Measurements from ENCODE around the gene ARHGAP29. TPM values are rescaled to one million over a fixed set of nuclear protein-coding genes. Genes with fewer than 3 reads are reported as not detected.

Gene ARHGAP29
- total RNA-seq, 1 experiment from 2014 or later = 197 TPM

- no peak for ATAC-seq
- CTCF ChIA-PET = interaction anchor here (0.6 to 1.0 kb wide), 2 partner anchors 100 to 210 kb away, joined by 3 to 4 read pairs; no protein-coding TSS in a partner anchor
- intact Hi-C loops (cut with micrococcal nuclease; ENCODE audit: unreplicated experiment) (loop anchor here (10.0 kb wide), 1 partner anchor 191 kb away; no protein-coding TSS in a partner anchor), in situ Hi-C loops (cut with HindIII; ENCODE audit: low pct_unique_long_range_greater_than_20kb, low sequenced_read_pairs) (no loop called here)
- POLR2A ChIA-PET = interaction anchor here (1.0 to 1.3 kb wide), 3 partner anchors 9 to 211 kb away, joined by 4 to 5 read pairs (median 4); no protein-coding TSS in a partner anchor
- Histone ChIP-seq H3K4me1 (ENCODE audit: control insufficient read depth, insufficient read depth, low read length) (peaks cover 36% of the 10 kb centered on the region), H3K36me3 (ENCODE audit: control insufficient read depth, insufficient read depth, low read length) (peaks cover 9% of the 10 kb centered on the region), H3K4me3 (ENCODE audit: low read depth in 2 of 2, low read length in 2 of 2) (peak overlapping the region; percentile 90 to 98), H3K9me3 (ENCODE audit: control insufficient read depth, insufficient read depth, low read depth, low read length) (no peaks in the 10 kb centered on the region), H3K27me3 (ENCODE audit: control insufficient read depth, insufficient read depth, low read length) (no peaks in the 10 kb centered on the region), H3K27ac (ENCODE audit: low read length) (peak overlapping the region; percentile 98)
- no TSS peak for BruUV-seq (replicated peaks)
- no peak for TF ChIP-seq TCF7L2 (IDR thresholded peaks at IDR 0.05; ENCODE audit: low read depth, low read length)
- DNase-seq (ENCODE audit: low read depth, low spot score) = no peak
Observed at GRCh38 chr1:94236013-94236491, 1.3 kb downstream of the ARHGAP29 start.

- intact Hi-C loops (cut with micrococcal nuclease; ENCODE audit: unreplicated experiment) = loop anchor here (10.0 kb wide), 1 partner anchor 191 kb away; no protein-coding TSS in a partner anchor
- H3K36me3 ChIP-seq (ENCODE audit: control insufficient read depth, insufficient read depth, low read length) = peaks cover 9% of the 10 kb centered on the region
- ChIA-PET CTCF (interaction anchor here (0.6 to 1.0 kb wide), 2 partner anchors 100 to 209 kb away, joined by 3 to 4 read pairs; no protein-coding TSS in a partner anchor), POLR2A (interaction anchor here (0.9 to 1.3 kb wide), 3 partner anchors 10 to 210 kb away, joined by 3 to 5 read pairs (median 4); no protein-coding TSS in a partner anchor)
- peak overlapping the region; percentile 90 to 98 for H3K4me3 ChIP-seq (ENCODE audit: low read depth in 2 of 2, low read length in 2 of 2)
- ATAC-seq (no peak), DNase-seq (ENCODE audit: low read depth, low spot score) (no peak)
- H3K27me3 ChIP-seq (ENCODE audit: control insufficient read depth, insufficient read depth, low read length) = no peaks in the 10 kb centered on the region
- no peaks in the 10 kb centered on the region for H3K9me3 ChIP-seq (ENCODE audit: control insufficient read depth, insufficient read depth, low read depth, low read length)
- TSS peak; percentile 42 for BruUV-seq (replicated peaks)
- TF ChIP-seq POLR2AphosphoS5 (IDR thresholded peaks at IDR 0.05; ENCODE audit: low read depth, low read length) (peak; percentile 64), SIN3A (IDR thresholded peaks at IDR 0.05; ENCODE audit: borderline replicate concordance, insufficient read depth, low read depth, low read length) (no peak), TCF7L2 (IDR thresholded peaks at IDR 0.05; ENCODE audit: low read depth, low read length) (no peak; the same call in 1 of the 2 replicates), REST (IDR thresholded peaks at IDR 0.05; ENCODE audit: insufficient read depth in 1 of 2, low read depth in 2 of 2, low read length in 1 of 2) (no peak)
- peak overlapping the region; percentile 98 for H3K27ac ChIP-seq (ENCODE audit: low read length)
- in situ Hi-C loops (cut with HindIII; ENCODE audit: low pct_unique_long_range_greater_than_20kb, low sequenced_read_pairs) = no loop called here
- H3K4me1 ChIP-seq (ENCODE audit: control insufficient read depth, insufficient read depth, low read length) = peaks cover 34% of the 10 kb centered on the region
Observed at GRCh38 chr1:94235189-94236012, 2.0 kb downstream of the ARHGAP29 start.

- peaks cover 12% of the 10 kb centered on the region for H3K36me3 ChIP-seq (ENCODE audit: control insufficient read depth, insufficient read depth, low read length)
- no TSS peak for BruUV-seq (replicated peaks)
Observed at GRCh38 chr1:94234615-94235014, 2.8 kb downstream of the ARHGAP29 start.

More at GRCh38 chr1:94234615-94235014, 2.8 kb downstream of the ARHGAP29 start:
- peak overlapping the region; percentile 98 for H3K27ac ChIP-seq (ENCODE audit: low read length)
- CTCF ChIA-PET = no interaction called here
- TF ChIP-seq CTCF (IDR thresholded peaks at IDR 0.05) (no peak), SIN3A (IDR thresholded peaks at IDR 0.05; ENCODE audit: borderline replicate concordance, insufficient read depth, low read depth, low read length) (no peak), POLR2AphosphoS5 (IDR thresholded peaks at IDR 0.05; ENCODE audit: low read depth, low read length) (no peak), TCF7L2 (IDR thresholded peaks at IDR 0.05; ENCODE audit: low read depth, low read length) (no peak), REST (IDR thresholded peaks at IDR 0.05; ENCODE audit: insufficient read depth in 1 of 2, low read depth in 2 of 2, low read length in 1 of 2) (no peak)
- H3K9me3 ChIP-seq (ENCODE audit: control insufficient read depth, insufficient read depth, low read depth, low read length) = no peaks in the 10 kb centered on the region
- POLR2A ChIA-PET = interaction anchor here (0.6 to 0.9 kb wide), 2 partner anchors 20 to 355 kb away, joined by 3 to 5 read pairs; no protein-coding TSS in a partner anchor
- in situ Hi-C loops (cut with HindIII; ENCODE audit: low pct_unique_long_range_greater_than_20kb, low sequenced_read_pairs) (no loop called here), intact Hi-C loops (cut with micrococcal nuclease; ENCODE audit: unreplicated experiment) (loop anchor here (10.0 kb wide), 1 partner anchor 190 kb away; no protein-coding TSS in a partner anchor)
- ATAC-seq (no peak), DNase-seq (ENCODE audit: low read depth, low spot score) (no peak)
- no peaks in the 10 kb centered on the region for H3K27me3 ChIP-seq (ENCODE audit: control insufficient read depth, insufficient read depth, low read length)
- peak overlapping the region; percentile 90 to 98; a peak in 3 of 4 replicates for H3K4me3 ChIP-seq (ENCODE audit: low read depth in 2 of 2, low read length in 2 of 2)
- peaks cover 28% of the 10 kb centered on the region for H3K4me1 ChIP-seq (ENCODE audit: control insufficient read depth, insufficient read depth, low read length)

All from Panc1 (cell line).